HL-60 (cell line): ENCODE measurements around the gene THBS4.

ENCODE experiments used
- DNase-seq, 2 experiments: peaks; one replicate each; pipeline ENCODE4 v3.0.0-alpha.2; 2010 to 2020; ENCODE audit warnings: low read depth in 1 of 2, low spot score in 1 of 2
- H3K27ac ChIP-seq: fragments of 250-450 bp; sonication (Bioruptor Pico); replicated peaks from 2 replicates; pipeline ENCODE4 v1.5.1; 2020; ENCODE audit warnings: mild to moderate bottlenecking, moderate library complexity
- H3K27me3 ChIP-seq: fragments of 250-450 bp; sonication (Bioruptor Pico); 2 replicates; pipeline ENCODE4 v1.5.1; 2021; ENCODE audit warnings: mild to moderate bottlenecking, moderate library complexity; ENCODE audit not compliant: insufficient read depth, poor library complexity, severe bottlenecking
- H3K4me3 ChIP-seq: replicated peaks from 2 replicates; pipeline ENCODE4 v1.5.1; 2011; ENCODE audit warnings: mild to moderate bottlenecking, control low read depth, low read length; ENCODE audit not compliant: insufficient read depth
- CTCF ChIP-seq: IDR thresholded peaks from one replicate; pipeline ENCODE4 v1.5.1; 2011; ENCODE audit warnings: low read length, control low read depth, inconsistent platforms; ENCODE audit not compliant: insufficient read depth
- GABPA ChIP-seq: IDR thresholded peaks from 2 replicates; pipeline ENCODE4 v1.6.1; 2012; ENCODE audit warnings: low read depth
- POLR2AphosphoS5 ChIP-seq: IDR thresholded peaks from 2 replicates; pipeline ENCODE4 v1.6.1; 2012; ENCODE audit warnings: low read depth
- REST ChIP-seq: IDR thresholded peaks from 2 replicates; pipeline ENCODE4 v1.6.1; 2012; ENCODE audit warnings: low read depth; ENCODE audit not compliant: insufficient replicate concordance
- SPI1 ChIP-seq: IDR thresholded peaks from 2 replicates; pipeline ENCODE4 v1.6.1; 2012; ENCODE audit warnings: low read depth, mild to moderate bottlenecking, borderline replicate concordance

Gene THBS4

GRCh38 chr5:79990598-79991507 is 44.3 kb upstream of the THBS4 start, which contains the start of gene MTX3:
Gene MTX3 (minus strand): TSS chr5:79991262. CDS start chr5:79991238, 24 bp downstream.
- no peak for DNase-seq
- no peak within 1 kb of the TSS for H3K4me3 ChIP-seq
- no peak within 1 kb of the TSS for H3K27ac ChIP-seq
- H3K27me3 ChIP-seq, result no peaks in the 10 kb centered on the region
- TF ChIP-seq POLR2AphosphoS5, result no peak
- TF ChIP-seq REST, result no peak
- no peak for TF ChIP-seq CTCF
- no peak for TF ChIP-seq GABPA
- no peak for TF ChIP-seq SPI1

- H3K27me3 ChIP-seq, result no peaks in the 10 kb centered on the region
- no peak overlapping the region for H3K4me3 ChIP-seq
- no peak overlapping the region for H3K27ac ChIP-seq
- no peak for DNase-seq
- TF ChIP-seq SPI1 (no peak), POLR2AphosphoS5 (no peak), REST (no peak), CTCF (no peak), GABPA (no peak)
These were observed 42.1 kb upstream of the THBS4 start for GRCh38 chr5:79992891-79993657.

- no peak for TF ChIP-seq SPI1
- no peak for TF ChIP-seq GABPA
- no peak for TF ChIP-seq POLR2AphosphoS5
- no peak for TF ChIP-seq REST
- TF ChIP-seq CTCF, result no peak
- H3K27me3 ChIP-seq, result no peaks in the 10 kb centered on the region
- H3K27ac ChIP-seq, result no peak overlapping the region
- no peak for DNase-seq
- no peak overlapping the region for H3K4me3 ChIP-seq
These were observed 35.4 kb upstream of the THBS4 start for GRCh38 chr5:79999722-80000121.
